LHCN-M2 (cell line): Measurements from ENCODE around the gene GALNT14. TPM values are rescaled to one million over a fixed set of nuclear protein-coding genes. Genes with fewer than 3 reads are reported as not detected.

ENCODE experiments used
- DNase-seq: peaks from one replicate; pipeline ENCODE4 v3.0.0-alpha.2; 2012; ENCODE audit warnings: low read depth
- total RNA-seq: library from RNA; depleted of rRNA; stranded (reverse); fragments of >200 nt; gene quantifications from 2 replicates; pipeline ENCODE4 v1.2.3, GENCODE V29; 2014

GALNT14 gene
- total RNA-seq, 1 experiment from 2014 or later: not detected

DNA sequence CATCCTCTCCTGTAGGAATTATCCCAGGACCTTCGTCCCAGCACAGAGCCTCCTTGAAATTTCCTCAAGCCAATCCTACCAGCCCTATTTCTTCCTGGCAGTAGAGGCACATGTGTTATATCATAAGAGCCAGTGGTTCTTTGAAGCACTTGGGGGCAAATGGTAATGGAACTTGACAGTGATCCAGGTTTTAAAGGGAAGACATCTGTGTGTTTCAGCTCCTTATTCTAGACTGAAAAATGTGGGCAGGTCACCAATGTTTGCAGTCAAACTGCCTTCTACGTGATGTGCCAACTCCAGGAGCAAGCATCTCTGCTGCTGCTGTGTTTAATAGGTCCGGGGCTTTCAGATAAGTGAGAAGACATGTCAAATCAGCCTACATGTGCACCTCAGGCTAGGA, 157.1 kb downstream of the GALNT14 start:
- DNase-seq: no peak

DNA sequence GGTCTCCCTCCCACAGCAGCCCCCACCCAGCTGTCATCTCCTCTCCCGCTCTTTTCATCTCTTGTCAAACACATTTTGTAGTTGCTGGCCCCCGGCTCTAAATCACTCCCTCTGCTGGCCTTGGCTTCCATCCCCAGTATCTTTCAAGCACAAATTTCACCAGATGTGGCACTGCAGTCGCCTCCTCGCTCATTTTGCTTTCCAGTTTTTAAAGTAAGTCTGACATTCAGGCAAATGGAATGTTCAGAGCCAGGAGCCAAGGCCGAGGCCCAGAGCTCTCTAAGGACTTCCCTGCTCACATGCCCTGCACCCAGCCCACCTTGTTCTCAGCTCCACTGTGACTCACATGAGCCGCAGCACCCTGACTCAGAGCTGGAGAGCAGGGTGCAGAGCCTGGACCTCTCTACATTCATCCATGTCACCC, 158.4 kb downstream of the GALNT14 start:
- DNase-seq: no peak

DNA sequence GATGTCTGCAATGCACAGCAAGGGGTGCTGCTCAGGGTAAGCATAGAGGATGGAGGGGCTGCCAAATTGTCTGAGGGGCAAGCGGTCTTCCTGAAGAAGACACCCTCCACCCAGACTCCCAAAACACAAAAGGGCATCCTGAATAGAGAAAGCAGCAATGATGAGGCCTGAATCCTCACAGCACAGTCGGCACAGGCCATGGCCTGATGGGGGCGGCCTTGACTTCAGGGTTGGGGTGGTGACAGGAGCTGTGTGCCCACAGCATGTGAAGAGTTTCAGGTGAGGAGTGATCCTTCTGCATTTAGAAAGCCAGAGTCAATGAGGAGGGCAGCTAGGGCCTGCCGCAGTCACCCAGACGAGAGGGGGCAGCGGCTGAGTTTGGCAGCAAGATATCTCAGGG, 159.4 kb downstream of the GALNT14 start:
- no peak for DNase-seq

DNA sequence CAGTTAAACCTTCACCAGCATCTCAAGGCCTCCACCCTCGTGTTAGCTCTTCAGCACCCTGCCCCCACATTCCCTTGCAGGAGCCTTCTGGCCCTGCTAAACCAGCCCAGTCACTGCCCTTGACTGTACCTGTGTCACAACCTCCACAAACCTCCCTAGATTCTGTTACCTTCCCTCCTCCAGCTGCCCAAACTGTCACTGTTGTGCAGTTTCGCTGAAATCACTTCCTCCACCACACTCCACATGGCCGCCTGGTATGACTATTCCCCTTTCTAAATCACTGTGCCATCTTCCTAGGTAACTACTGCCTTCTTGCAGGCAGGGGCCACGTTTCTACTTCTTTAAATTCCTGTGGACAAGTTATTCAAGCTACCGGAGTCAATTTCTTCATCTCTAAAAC, 160.2 kb downstream of the GALNT14 start:
- DNase-seq: no peak

DNA sequence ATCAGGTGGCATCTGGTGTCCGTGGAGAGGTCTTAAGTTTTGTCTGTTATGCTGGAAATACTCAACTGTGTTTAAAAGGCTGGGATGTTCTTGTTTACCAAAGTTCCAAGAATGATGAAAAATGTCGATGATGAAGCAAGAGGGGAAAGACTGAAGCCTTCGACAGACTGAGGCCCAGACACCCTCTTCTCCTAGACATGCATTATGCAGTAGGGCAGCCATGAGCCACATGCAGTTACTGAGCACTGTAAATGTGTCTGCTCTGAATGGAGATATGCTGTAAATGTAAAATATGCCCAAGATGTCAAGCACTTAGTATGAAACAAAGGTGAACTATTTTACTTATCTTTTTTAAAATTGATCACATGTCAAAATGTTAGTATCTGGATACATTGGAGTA, 163.1 kb downstream of the GALNT14 start:
- no peak for DNase-seq

DNA sequence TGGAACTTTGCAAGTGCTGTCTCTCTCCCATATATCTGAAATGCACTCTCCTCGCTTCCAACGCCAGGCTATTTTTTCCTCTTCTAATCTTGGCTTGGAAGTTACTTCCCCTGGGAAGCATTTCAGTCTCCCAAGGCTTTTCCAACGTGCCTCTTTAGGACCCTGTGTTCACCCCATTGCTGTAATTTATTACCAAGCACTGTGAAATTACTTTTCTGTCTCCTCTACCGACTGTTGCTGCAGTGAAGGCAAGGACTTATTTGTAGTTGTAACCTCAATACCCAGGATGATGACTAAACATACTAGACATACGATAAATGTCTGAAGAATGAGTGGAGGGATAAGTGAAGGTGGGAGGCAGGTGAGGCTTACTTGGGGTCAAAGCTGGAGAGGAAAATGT, 163.7 kb downstream of the GALNT14 start:
- no peak for DNase-seq

DNA sequence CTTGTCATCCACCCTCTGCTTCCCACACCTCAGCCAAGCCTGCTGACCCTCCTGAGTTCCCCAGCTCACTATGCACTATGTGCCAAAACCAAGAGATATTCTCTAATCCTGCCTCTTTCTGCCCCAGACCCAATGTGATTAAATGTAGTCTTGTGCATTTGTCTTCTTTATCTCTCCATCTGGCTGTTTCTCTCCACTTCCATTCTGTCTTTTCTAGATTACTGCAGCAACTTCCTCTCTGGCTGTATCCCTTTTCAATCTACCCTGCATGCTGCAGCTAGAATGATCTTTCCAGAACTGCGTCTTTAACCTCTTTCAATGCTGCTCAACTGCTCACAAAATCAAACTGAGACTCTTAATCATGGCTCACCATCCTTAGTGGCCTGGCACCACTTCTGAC, 164.1 kb downstream of the GALNT14 start:
- DNase-seq: no peak

DNA sequence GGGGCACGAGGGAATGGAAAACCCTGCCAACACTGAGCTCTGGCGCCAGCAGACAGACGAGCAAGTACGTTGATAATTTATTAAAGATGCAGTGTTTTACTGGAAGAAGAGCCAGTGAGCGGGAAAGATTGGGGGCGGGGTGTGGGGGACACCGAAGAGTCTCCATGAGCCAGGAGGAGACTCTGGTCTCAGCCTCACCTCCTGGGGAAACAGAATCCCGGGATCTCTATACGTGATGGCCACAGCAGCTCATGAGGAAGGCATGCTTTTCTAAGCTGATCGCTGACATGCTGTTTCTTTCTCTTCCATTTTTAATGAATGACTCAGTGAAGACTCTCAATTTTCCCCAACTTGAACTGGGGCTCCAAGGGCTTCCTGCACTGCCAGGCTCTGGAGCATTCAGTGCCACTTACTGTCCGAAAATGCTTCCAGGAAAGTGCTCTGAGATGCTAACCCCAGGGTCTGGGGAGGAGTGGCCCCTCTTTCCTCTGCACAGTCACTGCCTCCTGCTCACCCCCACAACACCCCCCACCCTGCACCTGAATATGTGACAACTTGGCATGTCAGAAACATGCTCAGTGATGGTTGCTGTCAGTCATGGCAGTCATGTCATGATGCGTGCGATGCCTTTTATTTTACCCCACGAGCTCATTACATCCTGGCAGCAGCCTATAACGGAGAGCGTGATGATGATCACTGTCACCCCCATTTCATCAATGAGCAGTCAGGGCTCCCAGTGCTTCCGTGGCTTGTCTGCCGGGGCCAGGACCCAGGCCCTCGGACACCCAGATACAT, 166.8 kb downstream of the GALNT14 start:
- no peak for DNase-seq

DNA sequence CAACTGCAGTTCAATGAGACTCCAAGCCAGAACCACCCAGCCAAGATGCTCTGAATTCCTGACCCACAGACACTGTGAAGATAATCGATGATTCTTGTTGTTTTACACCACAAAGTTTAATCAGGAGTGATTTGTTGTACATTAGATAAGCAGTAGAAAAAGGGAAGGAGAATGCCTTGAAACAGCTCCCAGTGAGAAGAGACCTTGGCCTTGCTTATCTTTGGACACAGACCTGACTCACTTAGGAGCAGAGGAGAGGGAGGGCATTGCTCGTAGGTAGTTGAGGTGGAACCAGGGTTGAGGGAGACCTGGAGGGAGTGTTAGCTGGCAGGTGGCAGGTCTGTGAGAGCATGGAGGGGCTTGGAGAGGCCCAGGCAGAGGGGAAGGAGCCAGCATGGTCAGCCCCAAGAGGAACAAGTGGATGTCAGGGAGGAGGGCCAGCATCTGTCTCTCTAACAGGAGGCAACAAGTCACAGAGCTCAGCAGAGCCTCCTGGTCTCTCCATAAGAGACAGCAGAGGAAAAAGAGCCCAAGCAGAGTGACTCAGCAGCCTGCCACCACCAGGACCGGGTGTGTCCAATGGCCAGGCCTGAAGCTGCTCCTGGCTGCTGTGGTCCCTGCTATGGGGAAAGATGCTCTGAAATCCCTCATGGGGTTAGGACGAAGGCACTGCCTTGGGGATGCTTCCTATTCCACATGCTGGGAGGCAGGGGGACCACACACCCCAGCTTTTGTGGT, 169.4 kb downstream of the GALNT14 start:
- DNase-seq: no peak

DNA sequence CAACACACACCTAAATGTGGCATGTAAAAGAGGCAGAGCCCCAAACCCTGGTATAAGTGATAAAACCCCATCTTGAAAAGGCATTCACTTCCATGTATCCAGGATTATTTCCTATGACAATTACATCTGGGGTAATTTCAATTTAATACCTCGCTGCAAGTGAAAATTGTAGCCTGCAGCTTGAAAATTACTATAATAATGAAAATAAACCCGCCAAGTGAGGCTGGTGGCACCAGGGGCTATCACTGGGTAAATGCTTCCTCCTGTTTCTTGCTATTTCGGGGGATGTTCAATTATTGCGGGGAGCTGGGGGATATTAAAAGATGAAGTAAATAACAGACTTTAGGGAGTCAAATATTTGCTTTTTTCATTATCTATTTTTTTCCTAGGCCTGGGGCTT, 171.5 kb downstream of the GALNT14 start:
- DNase-seq: no peak

DNA sequence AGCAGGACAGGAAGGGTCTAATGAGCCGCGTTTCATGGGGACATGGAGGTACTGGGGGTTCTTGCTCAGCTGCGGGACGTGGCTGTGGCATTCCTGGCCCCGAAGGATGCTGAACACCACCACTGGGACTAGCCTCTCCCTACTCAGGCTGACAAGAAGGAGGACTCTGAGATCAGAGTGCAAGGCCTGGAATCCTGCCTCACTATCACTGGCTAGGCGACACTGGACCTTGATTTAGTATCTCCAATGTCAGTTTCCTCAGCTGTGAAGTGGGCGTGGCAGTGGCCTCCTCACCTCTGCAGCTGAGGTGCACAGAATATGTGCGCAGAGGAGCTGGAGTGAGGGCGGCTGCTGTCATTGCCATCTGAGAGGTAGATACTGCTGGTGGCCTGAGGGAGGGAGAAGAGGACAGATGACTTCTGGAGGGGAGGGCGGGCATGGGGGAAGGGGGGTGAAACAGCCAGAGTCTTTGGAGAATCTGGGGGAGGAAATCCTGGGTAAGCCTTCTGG, 173.2 kb downstream of the GALNT14 start:
- no peak for DNase-seq

DNA sequence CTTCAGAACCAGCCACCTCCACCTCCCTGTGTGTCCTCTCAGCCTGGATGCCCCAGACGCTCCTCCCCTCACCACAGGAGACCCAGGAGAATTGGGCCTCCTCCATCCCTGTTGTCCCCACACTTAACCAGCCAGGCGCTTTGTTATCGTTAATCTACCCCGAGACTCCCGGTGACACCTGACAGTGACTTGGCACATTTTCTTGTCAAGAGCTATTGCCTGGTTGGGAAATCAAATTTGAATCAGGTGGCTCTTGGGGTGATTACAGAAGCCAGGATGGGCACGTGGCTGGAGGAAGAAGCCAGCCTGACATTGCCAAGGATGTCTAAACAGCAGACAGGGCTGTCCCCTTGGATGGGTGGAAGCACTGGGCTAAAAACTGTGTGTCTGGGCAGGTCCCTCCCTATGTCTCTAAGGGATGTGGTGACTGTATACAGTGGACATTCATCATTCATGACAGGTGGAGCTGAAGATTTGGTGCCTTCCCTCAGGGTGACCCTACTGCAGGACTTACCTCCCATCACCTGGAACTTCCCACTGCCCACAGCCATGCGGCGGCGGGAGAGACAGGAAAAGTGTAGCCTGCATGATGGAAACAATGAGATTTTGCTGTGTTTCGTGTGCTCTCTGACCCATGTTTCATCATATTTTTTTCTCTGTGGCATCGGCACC, 173.8 kb downstream of the GALNT14 start:
- DNase-seq: no peak

DNA sequence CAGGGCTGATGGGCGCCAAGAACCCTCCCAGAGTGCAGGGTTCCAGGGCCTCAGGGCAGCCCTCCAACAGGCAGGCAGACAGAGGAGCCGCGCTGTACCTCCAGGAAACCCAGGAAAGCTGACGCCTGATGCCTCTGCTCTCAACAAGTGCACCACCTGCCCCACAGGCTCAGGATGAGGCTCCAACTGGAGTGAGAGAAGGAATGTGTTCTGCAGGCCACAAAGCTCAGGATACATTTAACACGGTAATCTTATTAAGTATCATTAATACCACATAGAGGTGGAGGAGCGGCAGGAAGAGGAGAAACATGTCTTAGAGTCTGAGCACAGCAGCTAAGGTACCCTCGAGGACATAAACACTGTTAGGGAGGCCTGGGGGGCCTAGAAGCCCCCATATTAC, 175.1 kb downstream of the GALNT14 start:
- no peak for DNase-seq

DNA sequence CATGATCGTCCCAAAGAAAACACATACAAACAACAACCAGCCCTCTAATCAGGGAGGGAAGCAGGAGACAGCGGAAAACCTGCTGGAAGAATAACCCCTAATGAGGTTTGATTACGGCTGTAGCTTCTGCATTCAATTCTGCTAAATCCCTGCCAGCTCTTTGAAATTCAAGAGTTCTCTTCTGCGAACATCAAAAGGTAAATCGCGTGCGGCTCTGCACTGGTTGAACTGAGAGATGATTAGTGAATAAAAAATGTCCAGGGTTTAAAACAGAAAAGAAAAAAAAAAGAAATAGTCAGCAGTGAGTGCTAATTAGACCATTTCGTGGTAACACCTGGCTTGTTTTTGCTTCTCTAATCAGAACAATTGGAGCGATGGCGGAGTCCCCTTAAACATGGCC, 178.0 kb downstream of the GALNT14 start:
- DNase-seq: no peak

DNA sequence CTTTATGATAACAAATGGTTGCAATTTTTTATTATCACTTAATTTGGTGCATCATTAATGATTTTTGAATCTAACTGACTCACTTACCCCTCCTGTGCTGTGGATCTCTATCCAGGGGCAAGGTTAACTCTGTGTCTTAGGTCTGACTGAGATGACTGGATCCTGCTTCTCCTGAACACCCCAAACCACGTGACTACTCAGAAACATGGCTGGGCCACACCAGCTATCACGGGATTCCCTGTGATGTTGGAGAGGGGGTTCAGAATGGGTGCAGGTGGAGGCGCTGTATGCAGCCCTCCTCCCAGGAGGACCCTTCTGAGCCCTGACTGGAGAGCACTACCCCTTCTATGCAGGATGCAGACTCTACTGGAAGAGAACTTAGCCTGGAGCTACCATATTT, 178.6 kb downstream of the GALNT14 start:
- DNase-seq: no peak

DNA sequence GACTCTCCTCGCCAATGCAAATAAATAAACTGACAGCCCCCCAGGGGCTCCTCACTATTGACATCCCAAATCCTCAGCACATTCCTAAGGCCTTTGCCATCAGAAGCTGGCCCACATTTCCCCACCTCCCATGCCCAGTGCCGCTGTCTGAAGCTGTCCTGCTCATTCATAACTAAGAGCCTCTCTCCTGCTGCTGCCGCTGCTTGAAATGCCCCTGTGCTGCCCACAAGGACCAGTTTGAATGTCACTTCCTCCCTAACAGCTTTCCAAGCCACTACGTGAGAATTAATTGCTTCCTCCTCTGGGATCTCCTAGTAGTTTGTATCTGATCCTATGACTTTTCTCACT, 179.3 kb downstream of the GALNT14 start:
- DNase-seq: no peak

DNA sequence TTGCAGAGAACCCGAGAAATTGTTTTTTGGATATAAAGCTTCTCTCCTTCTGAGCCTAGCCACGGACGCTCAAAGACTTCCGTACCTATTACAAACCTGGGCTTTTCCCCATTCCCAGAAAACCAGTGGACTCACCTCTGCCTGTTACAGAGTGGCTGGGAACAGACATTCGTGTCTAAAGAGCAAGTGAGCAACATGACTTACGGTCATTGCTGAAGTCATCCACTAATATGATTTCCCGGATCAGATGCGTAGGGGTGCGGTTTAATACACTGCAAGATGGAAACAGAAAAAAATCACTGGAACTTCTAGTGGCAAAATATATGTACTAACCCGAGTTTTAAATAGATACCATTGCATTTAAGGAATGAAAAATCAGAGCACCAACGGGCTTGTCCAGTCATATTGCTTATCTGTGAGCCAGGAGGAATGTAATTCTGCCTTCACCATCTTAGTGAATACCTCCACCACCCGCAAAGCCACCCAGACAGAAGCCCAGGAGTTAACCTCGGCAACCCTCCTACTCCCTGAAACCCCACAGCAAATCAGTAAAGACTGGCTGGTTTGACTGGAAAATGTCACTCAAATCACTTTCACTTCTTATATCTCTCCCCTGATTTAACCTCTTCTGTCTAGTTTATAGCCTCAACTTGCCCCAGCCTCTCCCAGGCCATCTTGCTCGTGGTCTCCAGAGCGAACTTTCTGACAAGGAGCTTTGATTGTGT, 179.9 kb downstream of the GALNT14 start:
- no peak for DNase-seq

DNA sequence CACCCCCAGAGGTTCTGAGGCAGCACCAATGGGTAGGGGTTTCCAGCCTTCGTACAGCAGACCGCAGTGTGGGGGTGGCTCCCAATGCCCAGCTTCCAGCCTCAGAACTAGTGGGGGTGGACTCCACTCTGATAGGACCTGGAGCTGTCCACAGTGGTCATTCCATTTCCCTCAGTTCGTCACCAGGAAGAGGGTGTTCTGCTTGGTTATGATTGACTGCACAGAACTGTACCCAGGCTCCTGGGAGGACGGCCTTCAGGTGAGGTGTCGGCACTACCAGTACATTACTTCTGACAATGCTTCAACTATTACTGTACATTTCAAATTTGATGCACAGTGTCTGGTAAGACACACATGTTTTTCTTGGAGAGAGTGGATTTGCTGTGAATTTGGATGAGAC, 180.6 kb downstream of the GALNT14 start:
- no peak for DNase-seq

DNA sequence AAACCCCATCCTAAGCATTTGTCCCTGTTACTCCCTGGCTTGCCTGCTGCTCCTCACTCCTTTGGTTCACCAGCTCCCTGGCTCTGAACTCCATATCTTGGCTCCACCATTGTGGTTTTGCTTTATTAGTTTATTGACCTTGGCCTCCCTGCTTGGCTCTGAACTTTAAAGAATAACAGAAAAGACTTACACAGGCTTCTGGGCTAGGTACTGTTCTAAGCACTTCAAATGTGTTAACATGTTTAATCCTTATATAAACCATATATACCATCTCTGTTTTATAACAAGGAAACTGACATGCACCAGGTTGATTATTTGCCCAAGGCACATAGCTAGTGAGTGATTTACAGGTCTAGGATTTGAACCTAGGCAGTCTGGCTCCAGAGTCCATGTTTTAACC, 181.2 kb downstream of the GALNT14 start:
- no peak for DNase-seq

DNA sequence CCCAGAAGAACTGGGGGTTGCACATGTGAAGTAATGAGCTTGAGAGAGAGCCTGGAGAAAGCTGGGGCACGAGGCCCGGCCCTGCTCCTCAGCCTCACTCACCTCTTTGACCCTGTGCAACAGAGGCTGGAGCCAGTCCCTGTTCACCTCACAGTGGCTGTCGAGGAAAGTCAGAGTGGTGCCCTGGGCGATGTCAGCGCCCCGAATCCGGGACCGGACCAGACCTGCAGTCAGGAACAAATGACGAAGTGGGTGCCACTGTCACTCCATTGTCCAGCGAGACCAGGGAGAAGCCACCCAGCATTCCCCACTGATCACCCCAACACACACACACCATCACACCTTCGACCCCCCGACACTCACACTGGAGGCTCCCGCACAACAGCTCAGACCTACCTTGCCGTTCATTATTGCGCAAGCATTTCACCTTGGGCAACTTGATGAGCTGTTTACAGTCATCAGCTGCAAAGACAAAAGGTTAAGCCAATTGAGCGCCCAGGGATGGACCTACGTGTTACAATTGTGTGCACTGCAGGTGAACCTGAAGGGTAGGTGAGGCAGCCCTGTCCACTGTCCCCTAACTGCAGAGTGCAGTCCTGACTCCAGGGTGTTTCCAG, 182.6 kb downstream of the GALNT14 start:
- DNase-seq: no peak

DNA sequence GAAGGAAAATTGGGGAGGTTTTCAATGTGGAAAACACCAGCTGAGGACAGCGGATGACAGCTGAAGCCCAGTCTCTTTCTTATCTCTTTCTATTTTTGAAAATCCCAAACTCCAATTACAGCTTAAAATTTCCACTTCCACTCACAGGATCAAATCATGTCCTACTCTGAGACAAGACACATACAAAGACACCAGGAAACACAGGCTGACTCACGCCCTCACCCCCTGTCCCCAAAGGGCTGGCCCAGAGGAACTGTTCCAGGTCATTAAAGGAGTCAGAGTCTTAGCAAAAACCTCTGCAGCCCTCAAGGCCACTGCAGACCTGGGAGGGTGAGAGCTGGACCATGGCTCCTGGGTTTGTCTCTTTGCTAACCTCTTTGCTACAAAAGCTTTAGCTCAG, 187.9 kb downstream of the GALNT14 start:
- no peak for DNase-seq
